Measurements from ENCODE around the gene ANKMY1. TPM values are rescaled to one million over a fixed set of nuclear protein-coding genes. Genes with fewer than 3 reads are reported as not detected.

The ANKMY1 gene
- total RNA-seq, 3 donors from 2014 or later (not counting 1 experiment from before 2014, with no cell fraction given) = 43.8 to 51.5 (median 46.6) TPM

DNA sequence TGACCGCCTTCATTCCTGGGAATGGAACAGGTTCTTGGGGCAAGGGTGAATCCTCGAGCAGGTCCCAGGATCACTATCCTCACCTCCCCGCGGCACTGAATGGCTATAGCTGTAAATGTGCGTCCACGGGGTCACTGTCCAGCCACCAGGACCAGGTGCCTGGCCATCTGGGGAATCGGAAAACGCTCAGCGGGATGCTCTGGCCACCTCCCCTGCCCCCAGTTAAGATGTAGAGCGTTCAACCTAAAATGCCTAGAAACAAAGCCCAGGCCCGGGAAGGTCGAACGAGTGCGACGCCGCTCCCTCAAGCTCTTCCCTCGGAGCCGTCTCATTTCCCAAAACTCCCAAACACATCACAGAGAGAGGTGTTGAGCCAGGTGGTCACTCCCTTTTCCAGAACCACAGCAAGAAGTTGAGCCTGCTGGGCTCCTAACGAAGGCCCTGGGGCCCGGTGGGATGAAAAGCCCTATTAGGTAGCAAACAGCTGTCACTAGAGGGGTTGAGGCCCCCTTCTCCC is 28.0 kb upstream of the ANKMY1 start:
- DNase-seq (no peak), ATAC-seq (no peak)
- Mint-ChIP-seq H3K9me3 (no peaks in the 10 kb centered on the region), H3K4me1 (peaks cover 41 to 47% of the 10 kb centered on the region in 2 donors), H3K27me3 (ENCODE audit: low read depth in 2 of 2) (no peaks in the 10 kb centered on the region), H3K4me3 (peak overlapping the region; percentile 95), H3K36me3 (no peaks in the 10 kb centered on the region), H3K27ac (peak overlapping the region; percentile 89 to 91)
- Histone ChIP-seq H3K9me3 (ENCODE audit: control insufficient read depth, insufficient read depth, low read length) (no peaks in the 10 kb centered on the region), H3K27ac (ENCODE audit: low read length) (peak overlapping the region; percentile 91), H3K4me3 (ENCODE audit: low read length) (peak overlapping the region; percentile 89), H3K36me3 (ENCODE audit: control insufficient read depth, insufficient read depth, low read length) (peaks cover 12% of the 10 kb centered on the region), H3K4me1 (ENCODE audit: control insufficient read depth, insufficient read depth, low read length) (peaks cover 38% of the 10 kb centered on the region), H3K27me3 (ENCODE audit: control insufficient read depth, insufficient read depth, low read length) (no peaks in the 10 kb centered on the region)
- WGBS (ENCODE audit: insufficient coverage) = 5% methylated on average over 20 of the region's 20 CpGs
- intact Hi-C loops (cut with micrococcal nuclease) = loop anchor here (1.0 kb wide), 3 partner anchors 19 to 40 kb away; partner anchors contain the start of gene GPR35
- TF ChIP-seq, protein P1, sequence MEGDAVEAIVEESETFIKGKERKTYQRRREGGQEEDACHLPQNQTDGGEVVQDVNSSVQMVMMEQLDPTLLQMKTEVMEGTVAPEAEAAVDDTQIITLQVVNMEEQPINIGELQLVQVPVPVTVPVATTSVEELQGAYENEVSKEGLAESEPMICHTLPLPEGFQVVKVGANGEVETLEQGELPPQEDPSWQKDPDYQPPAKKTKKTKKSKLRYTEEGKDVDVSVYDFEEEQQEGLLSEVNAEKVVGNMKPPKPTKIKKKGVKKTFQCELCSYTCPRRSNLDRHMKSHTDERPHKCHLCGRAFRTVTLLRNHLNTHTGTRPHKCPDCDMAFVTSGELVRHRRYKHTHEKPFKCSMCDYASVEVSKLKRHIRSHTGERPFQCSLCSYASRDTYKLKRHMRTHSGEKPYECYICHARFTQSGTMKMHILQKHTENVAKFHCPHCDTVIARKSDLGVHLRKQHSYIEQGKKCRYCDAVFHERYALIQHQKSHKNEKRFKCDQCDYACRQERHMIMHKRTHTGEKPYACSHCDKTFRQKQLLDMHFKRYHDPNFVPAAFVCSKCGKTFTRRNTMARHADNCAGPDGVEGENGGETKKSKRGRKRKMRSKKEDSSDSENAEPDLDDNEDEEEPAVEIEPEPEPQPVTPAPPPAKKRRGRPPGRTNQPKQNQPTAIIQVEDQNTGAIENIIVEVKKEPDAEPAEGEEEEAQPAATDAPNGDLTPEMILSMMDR (IDR thresholded peaks at IDR 0.05) = no peak

- no peak for DNase-seq
- peak overlapping the region; percentile 49 for H3K4me3 Mint-ChIP-seq
- Histone ChIP-seq H3K36me3 (ENCODE audit: control insufficient read depth, insufficient read depth, low read length) (peaks cover 6% of the 10 kb centered on the region), H3K9me3 (ENCODE audit: control insufficient read depth, insufficient read depth, low read length) (no peaks in the 10 kb centered on the region), H3K4me3 (ENCODE audit: low read length) (no peak overlapping the region), H3K27ac (ENCODE audit: low read length) (peak overlapping the region; percentile 91), H3K27me3 (ENCODE audit: control insufficient read depth, insufficient read depth, low read length) (no peaks in the 10 kb centered on the region), H3K4me1 (ENCODE audit: control insufficient read depth, insufficient read depth, low read length) (peaks cover 44% of the 10 kb centered on the region)
- TF ChIP-seq, protein P1 (IDR thresholded peaks at IDR 0.05) = no peak
- WGBS (ENCODE audit: insufficient coverage) = 80% methylated on average over 6 of the region's 6 CpGs
- no peaks in the 10 kb centered on the region for H3K27me3 Mint-ChIP-seq (ENCODE audit: low read depth in 2 of 2)
- no peak for ATAC-seq
- H3K27ac Mint-ChIP-seq = peak overlapping the region in 1 of 2 donors; percentile 42
- no peaks in the 10 kb centered on the region for H3K9me3 Mint-ChIP-seq
- no peaks in the 10 kb centered on the region for H3K36me3 Mint-ChIP-seq
- H3K4me1 Mint-ChIP-seq = peaks cover 48 to 53% of the 10 kb centered on the region in 2 donors
- intact Hi-C loops (cut with micrococcal nuclease) = no loop called here
Observed at GRCh38 chr2:240585101-240585500, 27.3 kb upstream of the ANKMY1 start.

DNA sequence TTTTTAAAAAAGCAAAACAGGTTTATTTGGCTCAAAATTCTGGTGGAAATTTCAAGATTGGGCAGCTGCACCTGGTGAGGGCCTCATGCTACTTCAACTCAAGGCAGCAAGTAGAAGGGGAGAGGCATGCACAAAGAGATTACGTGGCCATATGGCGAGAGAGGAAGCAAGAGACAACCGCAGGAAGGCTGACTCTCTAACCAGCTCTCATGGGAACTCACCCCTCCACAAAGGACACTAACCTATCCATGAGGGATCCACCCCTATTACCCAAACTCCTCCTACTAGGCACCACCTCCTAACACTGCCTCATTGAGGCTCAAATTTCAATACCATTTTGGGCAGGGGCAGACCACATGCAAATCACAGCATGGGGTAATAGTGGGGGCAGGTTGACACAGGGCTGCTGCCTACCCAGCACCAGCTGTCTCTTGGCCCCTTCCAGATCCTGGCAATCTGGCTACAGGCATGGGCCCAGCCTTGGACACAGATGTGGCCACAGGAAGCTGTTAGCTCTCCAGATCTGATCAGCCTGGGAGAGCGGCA is 26.8 kb upstream of the ANKMY1 start:
- Histone ChIP-seq H3K27ac (ENCODE audit: low read length) (peak overlapping the region; percentile 91), H3K4me3 (ENCODE audit: low read length) (no peak overlapping the region), H3K4me1 (ENCODE audit: control insufficient read depth, insufficient read depth, low read length) (peaks cover 50% of the 10 kb centered on the region), H3K27me3 (ENCODE audit: control insufficient read depth, insufficient read depth, low read length) (no peaks in the 10 kb centered on the region), H3K9me3 (ENCODE audit: control insufficient read depth, insufficient read depth, low read length) (no peaks in the 10 kb centered on the region), H3K36me3 (ENCODE audit: control insufficient read depth, insufficient read depth, low read length) (peaks cover 2% of the 10 kb centered on the region)
- TF ChIP-seq, protein P1 (IDR thresholded peaks at IDR 0.05) = no peak
- ATAC-seq (no peak), DNase-seq (no peak)
- Mint-ChIP-seq H3K27me3 (ENCODE audit: low read depth in 2 of 2) (no peaks in the 10 kb centered on the region), H3K9me3 (no peaks in the 10 kb centered on the region), H3K36me3 (no peaks in the 10 kb centered on the region), H3K27ac (peak overlapping the region in 1 of 2 donors; percentile 42), H3K4me1 (peaks cover 53 to 59% of the 10 kb centered on the region in 2 donors), H3K4me3 (peak overlapping the region; percentile 49)
- intact Hi-C loops (cut with micrococcal nuclease) = no loop called here
- WGBS (ENCODE audit: insufficient coverage) = 60% methylated on average over 4 of the region's 4 CpGs

GRCh38 chr2:240583774-240584173 is 26.0 kb upstream of the ANKMY1 start:
- no peaks in the 10 kb centered on the region for H3K9me3 Mint-ChIP-seq
- TF ChIP-seq, protein P1 (IDR thresholded peaks at IDR 0.05) = no peak
- no peak for ATAC-seq
- intact Hi-C loops (cut with micrococcal nuclease) = no loop called here
- H3K27ac Mint-ChIP-seq = no peak overlapping the region
- no peak for DNase-seq
- Histone ChIP-seq H3K4me1 (ENCODE audit: control insufficient read depth, insufficient read depth, low read length) (peaks cover 57% of the 10 kb centered on the region), H3K27me3 (ENCODE audit: control insufficient read depth, insufficient read depth, low read length) (no peaks in the 10 kb centered on the region), H3K9me3 (ENCODE audit: control insufficient read depth, insufficient read depth, low read length) (no peaks in the 10 kb centered on the region), H3K36me3 (ENCODE audit: control insufficient read depth, insufficient read depth, low read length) (no peaks in the 10 kb centered on the region), H3K4me3 (ENCODE audit: low read length) (no peak overlapping the region), H3K27ac (ENCODE audit: low read length) (no peak overlapping the region)
- H3K27me3 Mint-ChIP-seq (ENCODE audit: low read depth in 2 of 2) = no peaks in the 10 kb centered on the region
- no peaks in the 10 kb centered on the region for H3K36me3 Mint-ChIP-seq
- 95% methylated on average over 3 of the region's 4 CpGs for WGBS (ENCODE audit: insufficient coverage)
- H3K4me1 Mint-ChIP-seq = peaks cover 51 to 61% of the 10 kb centered on the region in 2 donors
- H3K4me3 Mint-ChIP-seq = no peak overlapping the region

All from natural killer cell (primary cell).